Tibial nerve (tissue), 4 donors: Measurements from ENCODE around the gene NCAPH2.

Source experiments
- EP300 ChIP-seq, 2 donors: sonication (generic); formaldehyde crosslinking; IDR thresholded peaks; one replicate each; pipeline ENCODE4 v1.6.1; 2017; ENCODE audit warnings: antibody characterized with exemption in 2 of 2, mild to moderate bottlenecking in 1 of 2
- TF ChIP-seq, protein P1 (sequence below), 5 experiments: fragments of 200-600 bp in 3 of 5; fragments of 450-650 bp in 2 of 5; sonication (generic) in 3 of 5; IDR thresholded peaks; one replicate each; pipeline ENCODE4 v1.5.1; 2016 to 2019; ENCODE audit warnings: antibody characterized with exemption in 5 of 5, mild to moderate bottlenecking in 3 of 5, moderate library complexity in 2 of 5

GRCh38 chr22:50570861-50571260, 62.8 kb downstream of the NCAPH2 start:
- TF ChIP-seq, protein P1, sequence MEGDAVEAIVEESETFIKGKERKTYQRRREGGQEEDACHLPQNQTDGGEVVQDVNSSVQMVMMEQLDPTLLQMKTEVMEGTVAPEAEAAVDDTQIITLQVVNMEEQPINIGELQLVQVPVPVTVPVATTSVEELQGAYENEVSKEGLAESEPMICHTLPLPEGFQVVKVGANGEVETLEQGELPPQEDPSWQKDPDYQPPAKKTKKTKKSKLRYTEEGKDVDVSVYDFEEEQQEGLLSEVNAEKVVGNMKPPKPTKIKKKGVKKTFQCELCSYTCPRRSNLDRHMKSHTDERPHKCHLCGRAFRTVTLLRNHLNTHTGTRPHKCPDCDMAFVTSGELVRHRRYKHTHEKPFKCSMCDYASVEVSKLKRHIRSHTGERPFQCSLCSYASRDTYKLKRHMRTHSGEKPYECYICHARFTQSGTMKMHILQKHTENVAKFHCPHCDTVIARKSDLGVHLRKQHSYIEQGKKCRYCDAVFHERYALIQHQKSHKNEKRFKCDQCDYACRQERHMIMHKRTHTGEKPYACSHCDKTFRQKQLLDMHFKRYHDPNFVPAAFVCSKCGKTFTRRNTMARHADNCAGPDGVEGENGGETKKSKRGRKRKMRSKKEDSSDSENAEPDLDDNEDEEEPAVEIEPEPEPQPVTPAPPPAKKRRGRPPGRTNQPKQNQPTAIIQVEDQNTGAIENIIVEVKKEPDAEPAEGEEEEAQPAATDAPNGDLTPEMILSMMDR (IDR thresholded peaks at IDR 0.05) = no peak
- no peak for TF ChIP-seq EP300 (IDR thresholded peaks at IDR 0.05)
